Trophoblast cell (in vitro differentiated cells and primary cell): ENCODE data around the gene CDC42BPB.

ENCODE experiments used
- DNase-seq, 2 donors: peaks; one replicate each; pipeline ENCODE4 v3.0.0-alpha.2; 2016
- H2AFZ ChIP-seq: 2 replicates; pipeline ENCODE4 v1.6.1; 2013; ENCODE audit warnings: low read length, moderate library complexity, mild to moderate bottlenecking; ENCODE audit not compliant: insufficient read depth, poor library complexity
- H2AK5ac ChIP-seq: 2 replicates; pipeline ENCODE4 v1.6.1; 2013; ENCODE audit warnings: mild to moderate bottlenecking, low read length
- H2BK120ac ChIP-seq: 2 replicates; pipeline ENCODE4 v1.6.1; 2013; ENCODE audit warnings: low read length, mild to moderate bottlenecking, moderate library complexity; ENCODE audit not compliant: insufficient read depth, poor library complexity
- H2BK12ac ChIP-seq: 2 replicates; pipeline ENCODE4 v1.6.1; 2013; ENCODE audit warnings: mild to moderate bottlenecking, low read length, moderate library complexity
- H2BK5ac ChIP-seq: 2 replicates; pipeline ENCODE4 v1.6.1; 2013; ENCODE audit warnings: low read length, low read depth, moderate library complexity, mild to moderate bottlenecking; ENCODE audit not compliant: poor library complexity
- H3K14ac ChIP-seq: 2 replicates; pipeline ENCODE4 v1.6.1; 2013; ENCODE audit warnings: mild to moderate bottlenecking, low read length
- H3K18ac ChIP-seq: 2 replicates; pipeline ENCODE4 v1.6.1; 2013; ENCODE audit warnings: mild to moderate bottlenecking, low read length
- H3K23ac ChIP-seq: 2 replicates; pipeline ENCODE4 v1.6.1; 2013; ENCODE audit warnings: low read length
- H3K27ac ChIP-seq: 2 replicates; pipeline ENCODE4 v1.5.1; 2013; ENCODE audit warnings: low read depth, mild to moderate bottlenecking, inconsistent platforms, low read length, moderate library complexity
- H3K27me3 ChIP-seq: 2 replicates; pipeline ENCODE4 v1.6.1; 2013; ENCODE audit warnings: inconsistent platforms, mild to moderate bottlenecking, low read length, moderate library complexity; ENCODE audit not compliant: insufficient read depth
- H3K36me3 ChIP-seq, 2 experiments: 1 replicate in 1 of 2; 2 replicates in 1 of 2; pipeline ENCODE4 v1.6.1; 2013; ENCODE audit warnings: low read length in 2 of 2, mild to moderate bottlenecking in 2 of 2, moderate library complexity in 1 of 2; ENCODE audit not compliant: insufficient read depth in 2 of 2, control insufficient read depth in 1 of 2
- H3K4ac ChIP-seq: 2 replicates; pipeline ENCODE4 v1.6.1; 2013; ENCODE audit warnings: low read depth, mild to moderate bottlenecking, low read length, moderate library complexity
- H3K4me1 ChIP-seq, 2 experiments: 1 replicate in 1 of 2; 2 replicates in 1 of 2; pipeline ENCODE4 v1.6.1; 2013; ENCODE audit warnings: low read length in 2 of 2, mild to moderate bottlenecking in 2 of 2, moderate library complexity in 1 of 2; ENCODE audit not compliant: insufficient read depth in 2 of 2, control insufficient read depth in 1 of 2
- H3K4me2 ChIP-seq: 2 replicates; pipeline ENCODE4 v1.6.1; 2013; ENCODE audit warnings: inconsistent platforms, mild to moderate bottlenecking, low read length, moderate library complexity
- H3K4me3 ChIP-seq: 2 replicates; pipeline ENCODE4 v1.5.1; 2013; ENCODE audit warnings: mild to moderate bottlenecking, low read depth, low read length, inconsistent platforms
- H3K79me1 ChIP-seq: one replicate; pipeline ENCODE4 v1.6.1; 2013; ENCODE audit warnings: low read length
- H3K79me2 ChIP-seq: 2 replicates; pipeline ENCODE4 v1.6.1; 2013; ENCODE audit warnings: low read length, mild to moderate bottlenecking; ENCODE audit not compliant: control insufficient read depth, insufficient read depth, poor library complexity
- H3K9ac ChIP-seq: 2 replicates; pipeline ENCODE4 v1.6.1; 2013; ENCODE audit warnings: mild to moderate bottlenecking, low read length
- H3K9me3 ChIP-seq: 2 replicates; pipeline ENCODE4 v1.6.1; 2013; ENCODE audit warnings: low read depth, mild to moderate bottlenecking, control low read depth, inconsistent platforms, low read length; ENCODE audit not compliant: insufficient read depth
- H4K12ac ChIP-seq: 2 replicates; pipeline ENCODE4 v1.6.1; 2013; ENCODE audit warnings: low read depth, mild to moderate bottlenecking, low read length, moderate library complexity
- H4K8ac ChIP-seq: 2 replicates; pipeline ENCODE4 v1.6.1; 2013; ENCODE audit warnings: low read depth, mild to moderate bottlenecking, low read length, moderate library complexity
- H4K91ac ChIP-seq: one replicate; pipeline ENCODE4 v1.6.1; 2013; ENCODE audit warnings: low read depth, mild to moderate bottlenecking, low read length, moderate library complexity
- WGBS: extraction: QIAGEN DNeasy Blood & Tissue Kit; methylation state at CpG from one replicate; pipeline ENCODE4 v1.1.7; 2013; ENCODE audit warnings: missing lambda C conversion rate; ENCODE audit not compliant: insufficient read length, insufficient coverage; ENCODE audit errors: extremely low coverage; 5-methylcytosine and 5-hydroxymethylcytosine counted together

Gene CDC42BPB

DNA sequence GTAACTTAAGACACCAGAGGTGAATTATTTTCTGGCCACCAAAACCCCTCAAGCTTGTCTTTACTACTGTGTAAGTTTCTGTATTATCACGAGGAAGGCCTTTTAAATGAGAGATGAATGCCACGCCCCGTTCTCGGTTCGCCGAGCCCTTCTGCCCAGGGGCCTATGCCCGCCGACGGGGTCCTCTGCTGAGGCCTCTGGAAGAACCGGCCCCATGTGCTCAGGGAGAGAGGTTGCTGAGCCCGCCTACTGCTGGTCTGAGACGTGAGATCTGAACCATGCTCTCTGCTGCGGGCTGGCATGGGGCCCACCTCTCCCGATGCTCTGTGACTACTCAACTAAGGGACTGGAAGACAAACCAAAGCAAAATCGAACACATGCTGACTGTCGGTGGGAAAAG is 113.9 kb downstream of the CDC42BPB start:
- Histone ChIP-seq H3K9ac (no peak overlapping the region), H3K4ac (no peak overlapping the region), H3K79me2 (no peaks in the 10 kb centered on the region), H2AK5ac (no peak overlapping the region), H4K91ac (no peak overlapping the region), H3K14ac (no peak overlapping the region), H4K12ac (no peak overlapping the region), H2BK12ac (no peak overlapping the region), H2BK5ac (no peak overlapping the region), H3K36me3 (peaks cover 79 to 82% of the 10 kb centered on the region in 2 experiments), H3K9me3 (peaks cover 2% of the 10 kb centered on the region), H2BK120ac (no peak overlapping the region), H3K4me1 (no peaks in the 10 kb centered on the region), H2AFZ (no peak overlapping the region), H3K4me3 (no peak overlapping the region), H3K23ac (no peak overlapping the region), H3K79me1 (no peaks in the 10 kb centered on the region), H3K27me3 (no peaks in the 10 kb centered on the region), H3K27ac (no peak overlapping the region), H4K8ac (no peak overlapping the region), H3K4me2 (no peak overlapping the region), H3K18ac (no peak overlapping the region)
- DNase-seq, result no peak
- no CpG with 5 or more reads among the region's 16 CpGs for WGBS

DNA sequence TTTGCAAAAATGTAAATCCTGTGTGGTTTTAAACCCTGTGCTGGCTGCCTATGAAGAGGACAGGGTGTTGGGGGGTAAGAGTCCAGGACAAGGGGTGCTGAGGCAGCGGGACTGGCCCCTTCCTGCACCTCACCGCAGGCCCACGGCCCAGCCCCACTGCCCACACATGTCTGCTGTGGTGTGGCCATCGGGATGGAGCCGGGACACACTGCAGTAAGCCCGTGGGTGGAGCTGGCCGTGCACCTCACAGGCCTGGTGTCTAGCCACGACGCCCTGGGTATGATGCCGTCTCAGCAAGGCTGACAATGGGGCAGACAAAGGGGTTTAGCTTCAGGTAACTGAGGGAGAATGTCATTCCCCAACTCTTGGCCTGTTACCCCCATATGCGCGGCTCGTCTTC is 115.3 kb downstream of the CDC42BPB start:
- Histone ChIP-seq H3K79me2 (no peaks in the 10 kb centered on the region), H2AFZ (no peak overlapping the region), H3K79me1 (no peaks in the 10 kb centered on the region), H4K8ac (no peak overlapping the region), H3K9ac (no peak overlapping the region), H2BK5ac (no peak overlapping the region), H4K12ac (no peak overlapping the region), H3K4me1 (no peaks in the 10 kb centered on the region), H2AK5ac (no peak overlapping the region), H3K9me3 (peaks cover 2% of the 10 kb centered on the region), H3K27ac (no peak overlapping the region), H2BK120ac (no peak overlapping the region), H2BK12ac (no peak overlapping the region), H3K36me3 (peaks cover 84 to 87% of the 10 kb centered on the region in 2 experiments), H3K27me3 (no peaks in the 10 kb centered on the region), H3K14ac (no peak overlapping the region), H3K4me3 (no peak overlapping the region), H3K4me2 (no peak overlapping the region), H3K23ac (no peak overlapping the region), H4K91ac (no peak overlapping the region), H3K4ac (no peak overlapping the region), H3K18ac (no peak overlapping the region)
- WGBS, result no CpG with 5 or more reads among the region's 13 CpGs
- DNase-seq, result no peak

DNA sequence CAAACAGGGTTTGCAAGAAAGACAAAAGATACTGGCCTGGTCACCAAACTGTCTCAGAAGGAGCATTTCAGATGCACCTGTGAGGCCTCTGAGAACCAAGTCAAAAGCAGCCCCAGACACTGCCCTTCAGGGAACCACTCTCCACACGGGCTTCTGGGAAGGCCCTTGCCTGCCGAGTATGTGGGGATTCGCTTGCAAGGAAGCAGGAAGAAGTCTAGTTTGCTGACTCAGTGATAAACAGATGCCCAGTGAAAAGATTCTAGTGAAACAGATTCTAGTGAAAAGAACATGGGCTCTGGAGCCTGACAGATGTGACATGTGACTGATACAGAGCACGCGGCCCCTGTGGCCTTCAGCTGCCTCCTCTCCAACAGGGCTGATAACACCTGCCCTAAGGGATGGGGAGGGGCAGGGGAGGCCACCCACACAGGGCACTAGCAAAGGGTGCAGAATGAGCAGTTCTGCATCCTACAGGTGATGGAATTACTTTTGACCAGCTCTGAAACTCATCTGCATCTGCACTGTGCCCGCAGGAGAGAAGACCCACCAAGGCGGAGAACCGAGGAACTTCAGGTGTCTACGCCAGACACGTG is 115.8 kb downstream of the CDC42BPB start:
- no peaks in the 10 kb centered on the region for H3K27me3 ChIP-seq
- no peak overlapping the region for H2BK5ac ChIP-seq
- no peak overlapping the region for H3K4me3 ChIP-seq
- no peak overlapping the region for H3K9ac ChIP-seq
- no peak overlapping the region for H2BK120ac ChIP-seq
- H2AK5ac ChIP-seq, result no peak overlapping the region
- no peak overlapping the region for H3K4ac ChIP-seq
- no CpG with 5 or more reads among the region's 10 CpGs for WGBS
- no peak overlapping the region for H2AFZ ChIP-seq
- no peak overlapping the region for H2BK12ac ChIP-seq
- H3K4me2 ChIP-seq, result no peak overlapping the region
- H3K23ac ChIP-seq, result no peak overlapping the region
- no peak overlapping the region for H3K18ac ChIP-seq
- H4K8ac ChIP-seq, result no peak overlapping the region
- H4K91ac ChIP-seq, result no peak overlapping the region
- peaks cover 2% of the 10 kb centered on the region for H3K9me3 ChIP-seq
- peaks cover 83 to 87% of the 10 kb centered on the region in 2 experiments for H3K36me3 ChIP-seq
- H3K4me1 ChIP-seq, result no peaks in the 10 kb centered on the region
- H4K12ac ChIP-seq, result no peak overlapping the region
- H3K79me2 ChIP-seq, result no peaks in the 10 kb centered on the region
- H3K14ac ChIP-seq, result no peak overlapping the region
- no peak overlapping the region for H3K27ac ChIP-seq
- H3K79me1 ChIP-seq, result no peaks in the 10 kb centered on the region
- no peak for DNase-seq

DNA sequence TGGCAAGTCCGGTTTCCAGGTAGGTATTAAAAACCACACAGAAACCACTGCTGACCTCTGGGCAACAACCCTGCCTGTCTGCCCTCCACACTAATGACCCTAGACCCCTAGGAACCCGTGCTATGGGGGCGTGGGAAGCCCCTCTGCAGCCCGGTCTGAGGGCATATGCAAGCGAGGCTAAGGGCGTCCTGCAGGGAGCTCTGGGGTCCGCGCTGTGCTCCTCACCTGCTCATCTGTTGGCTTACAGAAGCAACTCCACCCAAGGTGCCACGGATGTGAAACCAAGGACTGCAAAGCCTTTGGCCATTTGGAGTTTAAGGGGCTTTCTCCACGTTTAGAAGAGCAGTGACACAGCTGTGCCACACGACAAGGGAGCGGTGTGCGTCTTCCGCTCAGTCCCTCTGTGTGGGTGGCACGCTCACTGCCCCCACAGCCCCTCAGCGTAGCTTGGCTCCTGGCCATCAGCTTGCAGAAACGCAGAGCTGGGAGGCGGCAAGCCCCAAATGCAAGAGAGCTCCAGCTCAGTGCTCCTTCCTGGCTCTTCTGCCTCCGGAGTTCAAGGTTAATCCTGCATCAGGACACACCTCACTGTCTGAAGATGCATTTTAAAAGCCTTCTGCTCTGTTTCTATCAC is 116.5 kb downstream of the CDC42BPB start:
- Histone ChIP-seq H2AFZ (no peak overlapping the region), H3K18ac (no peak overlapping the region), H3K4ac (no peak overlapping the region), H3K79me2 (no peaks in the 10 kb centered on the region), H3K27ac (no peak overlapping the region), H3K9me3 (peaks cover 2% of the 10 kb centered on the region), H3K79me1 (no peaks in the 10 kb centered on the region), H3K36me3 (peaks cover 82 to 85% of the 10 kb centered on the region in 2 experiments), H2BK12ac (no peak overlapping the region), H2AK5ac (no peak overlapping the region), H3K4me2 (no peak overlapping the region), H3K4me1 (no peaks in the 10 kb centered on the region), H4K12ac (no peak overlapping the region), H2BK5ac (no peak overlapping the region), H2BK120ac (no peak overlapping the region), H3K27me3 (no peaks in the 10 kb centered on the region), H3K4me3 (no peak overlapping the region), H3K9ac (no peak overlapping the region), H4K8ac (no peak overlapping the region), H3K23ac (no peak overlapping the region), H4K91ac (no peak overlapping the region), H3K14ac (no peak overlapping the region)
- WGBS, result no CpG with 5 or more reads among the region's 19 CpGs
- DNase-seq, result no peak
